ENCODE data around the gene KRABD2.

GRCh38 chr17:8391711-8392110 lies 15.2 kb upstream of the KRABD2 start:
- no peak for TF ChIP-seq CTCF (IDR thresholded peaks at IDR 0.05)
- TF ChIP-seq POLR2A (IDR thresholded peaks at IDR 0.05) = no peak

Data from vagina (tissue), 2 donors.